Head of caudate nucleus (tissue), 42 donors: Measurements from ENCODE around the gene SFT2D3.

Source experiments
- DNase-seq, 42 donors: peaks; one replicate each; pipeline versions ENCODE4 v3.0.0 to v3.0.0-alpha.2; 2020 to 2021; ENCODE audit warnings: mixed read lengths in 7 of 42
- intact Hi-C: fragments of 100-400 bp; cut with DNase I; formaldehyde crosslinking; loops from one replicate; pipeline ENCODE4 v1.15.0; 2022

Gene SFT2D3

DNA sequence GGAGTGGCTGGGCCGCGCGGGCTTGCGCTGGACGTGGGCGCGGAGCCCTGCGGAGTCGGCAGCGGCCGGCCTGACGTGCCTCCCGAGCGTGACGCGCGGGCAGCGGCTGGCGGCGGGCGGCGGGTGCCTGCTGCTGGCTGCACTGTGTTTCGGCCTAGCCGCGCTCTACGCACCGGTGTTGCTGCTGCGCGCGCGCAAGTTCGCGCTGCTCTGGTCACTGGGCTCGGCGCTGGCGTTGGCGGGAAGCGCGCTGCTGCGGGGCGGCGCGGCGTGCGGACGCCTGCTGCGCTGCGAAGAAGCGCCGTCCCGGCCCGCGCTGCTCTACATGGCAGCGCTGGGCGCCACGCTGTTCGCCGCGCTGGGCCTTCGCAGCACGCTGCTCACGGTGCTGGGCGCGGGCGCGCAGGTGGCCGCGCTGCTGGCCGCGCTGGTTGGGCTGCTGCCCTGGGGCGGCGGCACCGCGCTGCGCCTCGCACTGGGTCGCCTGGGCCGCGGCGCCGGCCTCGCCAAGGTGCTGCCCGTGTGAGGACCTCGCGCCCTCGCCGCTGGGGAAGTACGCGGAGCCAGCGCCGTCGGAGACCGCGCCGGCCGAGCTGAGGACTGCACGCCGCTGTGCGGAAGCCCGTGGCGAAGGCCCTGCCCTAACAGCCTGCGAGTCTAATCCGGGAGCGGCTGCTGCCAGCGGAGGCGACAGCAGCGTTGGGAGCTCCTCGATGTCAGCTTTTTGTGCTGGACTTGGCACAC lies 526 bp downstream of the SFT2D3 start:
- intact Hi-C loops: loop anchor here (5.0 kb wide), 2 partner anchors 55 to 175 kb away; partner anchors contain the start of genes GPR17 and IWS1
- peak; percentile 7 to 83 (median 66) for DNase-seq

DNA sequence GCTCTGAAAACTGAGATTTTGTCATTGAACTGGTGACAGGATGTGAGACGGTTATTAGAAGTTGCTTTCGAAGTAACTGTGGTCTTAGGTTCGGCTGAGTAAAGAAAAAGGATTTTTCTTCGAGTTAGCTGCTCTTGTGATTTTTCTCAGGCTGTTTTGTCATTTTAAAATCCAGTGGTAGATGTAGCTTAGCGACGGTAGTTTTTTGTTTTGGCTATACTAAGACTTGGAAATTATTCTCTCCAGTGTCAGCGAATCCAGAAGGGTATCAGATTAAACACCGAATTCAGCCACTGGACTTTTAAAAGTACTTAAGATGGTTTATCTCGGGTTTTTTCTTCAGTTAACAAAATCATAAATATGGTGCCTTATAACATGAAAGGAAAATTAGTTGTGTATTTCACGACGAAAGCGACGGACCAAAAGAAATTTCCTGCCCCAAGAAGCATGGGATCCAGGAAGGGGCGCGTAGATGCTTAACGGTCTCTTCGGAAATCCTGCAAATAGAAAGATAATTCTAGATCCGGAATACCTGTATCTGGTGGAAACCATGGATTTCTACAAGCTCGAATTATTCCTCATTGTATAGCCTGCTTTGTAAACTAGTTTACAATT lies 1.2 kb downstream of the SFT2D3 start:
- intact Hi-C loops: loop anchor here (5.0 kb wide), 2 partner anchors 55 to 175 kb away; partner anchors contain the start of genes GPR17 and IWS1

DNA sequence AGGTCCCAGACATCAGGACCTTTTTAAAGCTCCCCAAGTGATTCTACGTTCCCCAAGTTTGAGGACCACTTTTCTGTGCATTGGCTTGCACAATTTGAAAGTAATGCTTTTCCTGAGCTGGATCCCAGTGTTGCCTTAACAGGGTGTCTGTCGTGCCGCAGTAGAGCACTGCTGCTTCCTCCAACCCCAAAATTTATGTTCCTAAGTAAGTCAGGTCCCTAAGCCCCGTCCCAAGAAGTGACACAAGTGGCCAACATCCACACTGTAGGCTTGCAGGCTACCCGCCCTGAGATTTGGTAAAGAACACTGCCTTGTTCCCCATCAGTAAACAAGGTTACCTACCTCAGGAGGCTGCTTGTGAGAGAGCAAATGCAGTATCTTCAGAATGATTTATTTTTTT lies 2.0 kb downstream of the SFT2D3 start:
- intact Hi-C loops: loop anchor here (5.0 kb wide), 2 partner anchors 56 to 176 kb away; partner anchors contain the start of genes GPR17 and IWS1
- DNase-seq: peak in 1 of 42 donors; percentile 19

More for the DNA sequence above, 1.2 kb downstream of the SFT2D3 start:
- no peak for DNase-seq

DNA sequence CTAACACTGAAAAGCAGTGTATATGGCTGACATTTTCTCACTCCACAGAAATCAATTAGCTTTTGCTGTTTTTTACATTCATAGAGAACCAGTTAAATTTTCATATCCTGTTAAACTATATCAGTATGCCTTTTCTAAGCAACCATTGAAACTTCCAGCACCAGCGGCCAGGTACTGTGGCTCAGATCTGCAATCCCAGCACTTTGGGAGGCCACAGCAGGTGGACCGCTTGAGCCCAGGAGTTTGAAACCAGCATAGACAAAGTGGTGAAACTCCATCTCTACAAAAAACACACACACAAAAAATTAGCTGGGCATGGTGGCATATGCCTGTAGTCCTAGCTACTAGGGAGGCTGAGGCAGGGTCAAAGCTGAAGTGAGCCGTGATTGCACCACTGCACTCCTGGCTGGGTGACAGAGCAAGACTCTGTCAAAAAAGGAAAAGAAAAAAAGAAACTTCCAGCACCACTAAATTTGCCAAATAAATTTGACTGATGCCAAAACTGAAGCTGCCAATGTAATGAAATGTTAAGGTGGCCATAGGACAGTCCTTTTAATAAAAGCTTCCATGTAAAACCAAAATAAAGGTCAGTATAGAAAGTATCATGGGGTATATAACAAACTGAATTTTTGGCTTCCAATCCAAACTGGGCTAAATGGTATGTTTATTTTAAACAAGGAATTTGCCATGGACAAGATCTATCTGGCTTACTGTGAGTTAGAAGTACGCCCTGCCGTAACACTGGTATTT lies 3.5 kb downstream of the SFT2D3 start:
- intact Hi-C loops: loop anchor here (5.0 kb wide), 2 partner anchors 58 to 178 kb away; partner anchors contain the start of genes GPR17 and IWS1

DNA sequence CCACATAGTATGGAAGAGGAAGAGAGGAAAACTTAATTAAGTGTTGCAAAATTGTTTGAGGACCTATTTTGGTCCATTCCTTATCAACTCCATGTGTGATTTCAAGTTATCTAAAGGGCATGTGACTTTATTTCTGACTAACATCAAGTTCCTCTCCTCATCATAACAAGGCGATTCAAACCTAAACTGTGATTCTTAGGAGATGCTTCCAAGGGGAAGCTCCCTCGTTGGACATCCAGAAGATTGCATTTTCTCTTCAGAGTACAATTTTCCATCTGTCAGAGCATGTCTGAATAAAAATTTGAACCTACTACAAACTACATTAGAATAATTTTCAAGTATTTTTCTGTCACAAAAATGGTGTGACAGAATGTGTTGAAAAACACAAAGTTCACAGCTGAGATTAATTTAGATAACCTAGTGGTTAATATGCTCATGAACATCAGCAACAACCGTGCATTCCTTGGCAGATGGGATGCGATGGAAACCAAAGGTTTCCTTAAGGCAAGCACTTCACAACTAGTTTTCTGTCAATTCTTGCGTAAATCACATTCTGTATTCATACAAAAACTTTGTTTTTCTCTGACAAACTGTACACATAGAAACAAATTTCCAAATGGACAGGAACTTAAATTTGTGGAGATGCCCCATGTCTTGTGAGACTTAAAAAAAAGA lies 4.2 kb downstream of the SFT2D3 start:
- intact Hi-C loops: no loop called here
- no peak for DNase-seq

More for the DNA sequence above, 3.5 kb downstream of the SFT2D3 start:
- no peak for DNase-seq

DNA sequence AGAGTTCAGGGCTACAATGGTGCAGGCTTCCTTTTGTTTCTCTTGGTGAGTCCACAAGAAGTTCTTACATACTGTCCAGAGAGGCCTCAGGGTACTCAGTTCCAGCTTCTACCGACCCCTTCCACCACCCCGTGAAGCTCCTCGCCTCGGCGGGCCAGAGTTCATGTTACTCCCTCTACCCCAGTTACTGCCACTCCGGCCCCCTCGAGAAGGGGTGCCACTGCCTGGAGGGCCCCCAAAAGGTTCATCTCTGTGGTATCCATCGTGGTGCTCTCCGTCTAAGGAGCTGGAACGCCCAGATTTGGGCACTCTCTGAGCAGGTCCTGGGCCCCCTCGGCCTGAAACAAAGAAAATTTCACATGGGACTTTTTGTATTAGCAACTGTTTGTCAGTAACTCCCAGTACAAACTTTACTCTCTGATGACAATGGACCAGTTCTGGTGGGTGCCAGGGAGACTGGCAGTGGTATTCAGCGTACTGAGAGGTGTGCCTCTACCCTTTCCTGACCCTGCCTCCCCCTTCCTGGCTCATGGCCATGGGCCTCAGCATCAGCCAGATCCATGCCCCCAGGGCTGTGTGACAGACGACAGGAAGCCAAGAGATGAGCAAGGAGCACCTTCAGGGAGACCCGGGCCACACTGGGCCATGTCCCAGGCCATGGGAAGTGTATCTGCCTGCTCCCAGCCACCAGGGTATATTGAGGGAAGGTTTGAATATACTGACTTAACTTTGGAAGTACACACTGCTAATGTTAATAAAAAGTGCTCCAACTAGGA lies 5.1 kb downstream of the SFT2D3 start:
- intact Hi-C loops: no loop called here
- no peak for DNase-seq

DNA sequence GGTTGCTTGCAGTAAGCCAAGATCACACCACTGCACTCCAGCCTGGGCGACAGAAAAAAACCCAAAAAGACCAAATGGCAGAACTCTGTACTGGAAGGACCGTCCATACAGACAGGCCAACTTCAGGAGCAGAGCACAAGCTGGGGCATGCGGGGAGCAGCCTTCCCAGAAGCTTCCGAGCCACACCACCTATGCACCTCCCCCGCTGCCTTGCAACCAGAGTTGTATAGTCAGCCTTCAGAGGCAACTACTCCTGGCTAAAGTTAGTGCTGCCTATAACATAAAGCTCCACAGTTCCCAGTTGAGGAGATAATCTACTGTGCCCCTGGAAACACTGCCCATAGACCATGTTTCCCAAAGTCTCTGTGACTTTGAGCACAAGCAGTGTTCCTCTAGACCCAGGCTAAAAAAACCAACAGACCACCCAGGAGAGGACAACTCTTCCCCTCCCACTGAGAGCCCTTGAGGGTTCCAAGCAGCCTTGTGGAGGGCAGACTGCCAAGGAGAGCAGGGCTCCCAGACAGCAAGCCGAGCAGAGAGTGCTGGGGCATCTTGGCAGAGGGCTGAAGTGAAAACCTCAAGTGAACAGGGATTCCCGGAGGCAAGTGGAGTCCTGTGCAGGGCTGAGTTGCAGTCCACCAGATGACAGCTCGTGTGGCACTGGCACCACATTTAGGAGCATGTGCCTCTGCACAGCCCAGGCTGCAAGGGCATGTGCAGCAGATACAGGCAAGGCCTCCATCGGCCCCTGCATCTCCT lies 6.8 kb downstream of the SFT2D3 start:
- peak in 16 of 42 donors; percentile 18 to 66 (median 37) for DNase-seq
- intact Hi-C loops: no loop called here

DNA sequence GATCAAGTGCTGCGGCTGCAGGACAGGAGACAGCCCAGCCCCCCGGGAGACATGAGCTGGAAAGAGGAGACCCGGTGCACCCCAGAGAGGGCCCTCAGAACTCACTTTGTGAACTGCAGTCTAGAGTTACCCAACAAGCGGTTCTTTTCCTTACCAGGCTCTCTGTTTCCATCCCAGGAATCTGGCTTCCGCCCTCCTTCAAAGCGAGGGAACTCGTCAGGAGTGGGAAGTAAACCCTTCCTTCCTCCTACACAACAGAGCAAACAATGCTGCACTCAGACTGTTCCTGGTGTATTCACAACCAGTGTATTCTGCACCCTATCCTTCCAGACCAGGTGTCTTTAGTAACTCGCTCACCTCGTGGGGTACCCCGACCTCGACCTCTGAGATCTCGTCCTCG lies 8.0 kb downstream of the SFT2D3 start:
- intact Hi-C loops: no loop called here
- peak in 14 of 42 donors; percentile 8 to 67 (median 34) for DNase-seq

DNA sequence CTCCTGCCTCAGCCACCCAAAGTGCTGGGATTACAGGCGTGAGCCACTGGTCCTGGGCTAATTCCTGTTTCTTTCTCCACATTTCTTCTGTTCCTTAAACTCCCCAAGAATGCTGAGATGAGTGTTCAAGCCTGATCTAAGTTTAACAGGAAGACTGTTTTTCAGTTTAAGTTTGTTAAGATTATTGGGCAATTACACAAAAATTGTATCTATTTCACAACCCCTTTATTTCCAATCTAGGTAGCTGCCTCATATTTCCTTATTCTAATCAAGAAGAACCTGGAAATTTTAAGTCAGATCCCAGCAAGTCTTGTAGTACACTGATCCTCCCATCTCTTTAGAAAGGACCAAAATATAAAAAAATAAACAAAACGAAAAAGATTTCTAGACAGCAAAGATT lies 11.7 kb downstream of the SFT2D3 start:
- intact Hi-C loops: no loop called here
- no peak for DNase-seq

DNA sequence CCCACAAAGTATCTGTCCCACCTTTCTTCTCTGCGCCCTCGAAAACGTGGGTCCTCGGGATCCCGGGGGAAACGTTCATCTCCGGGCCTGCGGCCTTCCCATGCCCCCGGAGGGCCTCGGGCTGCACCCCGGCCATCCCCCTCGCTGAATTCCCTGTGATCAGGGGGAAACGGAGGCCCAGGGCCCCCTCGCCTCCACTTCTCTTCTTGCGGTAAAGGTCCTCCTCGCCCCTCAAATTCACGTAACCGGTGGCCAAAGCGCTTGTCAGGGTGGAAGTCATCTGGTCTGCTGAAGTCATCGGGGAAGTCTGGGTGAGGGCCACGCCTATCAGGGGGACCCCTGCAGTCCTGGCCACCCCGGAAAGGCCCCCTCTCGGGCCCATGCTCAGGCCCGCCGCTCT lies 12.3 kb downstream of the SFT2D3 start:
- intact Hi-C loops: no loop called here
- no peak for DNase-seq

DNA sequence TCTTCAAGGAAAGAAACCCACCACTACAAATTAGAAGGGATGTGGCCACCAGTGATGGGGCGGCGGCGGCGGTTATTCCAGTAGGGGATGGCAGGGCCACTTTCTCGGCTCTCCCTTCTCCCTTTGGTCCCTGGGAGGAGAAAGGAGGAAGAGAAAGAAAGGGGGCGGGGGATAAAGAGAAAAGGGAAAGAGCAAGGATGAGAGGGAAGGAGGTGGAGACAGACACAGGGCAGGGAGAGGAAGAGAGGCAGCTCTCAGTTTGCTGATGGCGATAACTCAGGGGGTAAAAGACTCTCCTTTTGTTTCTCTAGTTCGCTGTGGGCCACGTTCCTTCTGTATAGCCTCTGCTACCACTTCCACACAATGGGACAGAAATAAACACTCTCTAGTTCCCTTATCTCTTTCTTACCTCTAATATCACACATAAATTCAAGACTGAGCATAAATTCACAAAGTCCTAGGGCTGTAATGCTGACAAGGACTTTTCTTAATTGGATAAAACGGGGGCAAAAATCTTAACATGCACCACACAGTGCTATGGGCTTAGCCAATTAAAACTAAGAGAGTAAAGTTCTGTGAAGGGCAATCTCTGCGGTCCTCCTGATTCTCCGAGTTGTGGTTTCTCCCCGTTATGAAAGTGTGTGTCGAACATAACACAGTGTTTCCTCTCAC lies 14.6 kb downstream of the SFT2D3 start:
- intact Hi-C loops: no loop called here
- DNase-seq: no peak

DNA sequence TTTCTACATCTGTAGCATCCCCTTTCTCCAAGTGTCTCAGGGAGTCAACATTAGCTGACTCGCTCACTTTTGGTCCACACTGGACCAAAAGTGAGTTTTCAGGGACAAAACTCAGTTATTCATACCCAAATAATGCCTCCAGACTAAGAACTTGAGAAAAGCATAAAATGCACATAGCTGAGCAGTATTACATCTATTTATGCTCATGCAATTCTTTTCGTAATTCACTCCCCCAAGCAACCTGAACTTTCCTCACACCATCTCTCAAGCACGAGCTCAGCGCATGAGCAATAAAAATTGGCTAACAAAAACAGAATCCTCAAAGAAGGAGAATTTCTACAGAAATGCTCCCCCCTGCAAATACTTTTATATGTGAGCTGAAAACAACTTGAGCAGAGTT lies 17.0 kb downstream of the SFT2D3 start:
- intact Hi-C loops: no loop called here

DNA sequence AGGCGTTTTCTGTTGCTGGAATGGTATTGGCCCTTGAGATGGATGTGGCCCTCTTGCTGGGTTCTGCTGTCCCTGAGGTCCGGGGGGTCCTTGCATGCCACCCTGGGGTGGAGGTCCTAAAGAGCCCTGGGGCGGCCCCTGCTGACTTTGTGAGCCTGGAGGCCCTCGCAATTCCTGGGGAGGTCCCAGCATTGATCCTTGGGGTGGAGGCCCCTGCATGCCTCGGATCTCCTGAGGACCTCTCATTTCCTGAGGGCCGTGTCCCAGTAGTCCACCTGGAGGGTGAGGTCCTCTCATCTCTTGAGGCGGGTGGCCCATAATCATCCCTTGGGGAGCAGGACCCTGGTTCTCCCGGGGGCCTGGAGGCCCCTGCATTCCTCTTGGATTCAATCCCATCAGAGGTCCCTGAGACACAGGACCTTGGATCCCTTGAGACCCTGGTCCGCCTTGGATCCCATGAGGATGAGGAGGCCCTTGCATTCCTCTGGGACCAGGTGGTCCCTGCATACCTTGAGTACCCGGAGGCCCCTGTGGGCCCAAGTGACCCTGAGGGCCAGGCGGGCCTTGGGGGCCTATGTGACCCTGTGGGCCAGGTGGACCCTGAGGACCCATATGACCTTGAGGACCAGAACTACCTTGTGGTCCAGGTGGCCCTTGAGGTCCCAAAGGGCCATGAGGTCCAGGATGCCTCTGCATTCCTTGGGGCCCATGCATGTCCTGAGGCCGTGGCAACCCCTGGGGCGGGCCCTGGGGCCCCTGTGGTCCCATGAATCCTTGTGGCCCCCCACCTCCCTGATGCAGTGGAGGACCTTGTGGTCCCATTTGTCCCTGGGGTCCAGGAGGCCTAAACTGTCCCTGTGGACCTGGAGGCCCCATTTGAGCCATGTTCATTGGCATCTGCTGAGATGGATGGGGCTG lies 18.3 kb downstream of the SFT2D3 start:
- intact Hi-C loops: no loop called here
- no peak for DNase-seq

More for the DNA sequence above, 17.0 kb downstream of the SFT2D3 start:
- no peak for DNase-seq

DNA sequence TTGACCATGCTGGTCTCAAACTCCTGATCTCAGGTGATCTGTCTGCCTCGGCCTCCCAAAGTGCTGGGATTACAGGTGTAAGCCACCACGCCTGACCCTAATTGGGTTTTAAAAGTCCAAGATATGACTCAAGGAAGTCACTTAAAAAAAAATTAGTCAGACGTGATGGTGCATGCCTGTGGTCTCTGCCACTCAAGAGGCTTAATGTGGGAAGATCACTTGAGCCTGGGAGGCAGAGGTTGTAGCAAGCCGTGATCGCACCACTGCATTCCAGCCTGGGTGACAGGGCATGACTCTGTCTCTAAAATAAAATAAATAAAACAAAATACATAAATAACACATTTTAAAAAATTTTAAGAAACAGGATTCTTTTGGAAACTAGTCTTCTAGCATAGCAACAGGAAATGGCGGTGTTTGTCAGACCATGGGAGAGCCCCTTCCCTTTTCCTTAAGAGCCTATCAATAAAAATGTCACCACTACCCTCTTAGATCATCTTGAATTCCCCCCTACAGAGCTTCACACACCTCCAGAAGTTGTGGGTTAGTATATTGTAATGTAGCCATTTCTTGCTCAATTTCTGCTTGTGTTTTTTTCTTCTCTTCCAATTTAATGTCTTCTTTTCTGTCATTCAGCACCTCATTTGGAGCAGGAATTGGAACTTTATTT lies 20.1 kb downstream of the SFT2D3 start:
- intact Hi-C loops: no loop called here
- no peak for DNase-seq

DNA sequence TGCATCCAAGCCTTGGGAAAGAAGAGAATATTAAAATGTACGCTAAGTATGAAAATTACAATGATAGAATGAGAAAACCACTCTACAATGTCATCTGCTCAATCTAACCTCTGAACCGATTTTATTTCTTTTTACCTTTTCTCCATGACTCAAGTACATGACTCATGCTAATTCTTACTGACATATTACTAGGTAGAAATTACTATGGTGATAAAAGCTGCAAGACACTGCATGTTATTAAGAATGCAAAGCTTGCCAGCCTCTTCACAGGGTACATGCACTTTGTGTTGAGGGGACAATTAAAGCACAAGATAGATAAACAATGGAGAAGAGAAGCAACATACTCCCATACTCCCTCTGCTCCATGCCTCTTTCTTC lies 20.7 kb downstream of the SFT2D3 start:
- DNase-seq: no peak
- intact Hi-C loops: no loop called here

DNA sequence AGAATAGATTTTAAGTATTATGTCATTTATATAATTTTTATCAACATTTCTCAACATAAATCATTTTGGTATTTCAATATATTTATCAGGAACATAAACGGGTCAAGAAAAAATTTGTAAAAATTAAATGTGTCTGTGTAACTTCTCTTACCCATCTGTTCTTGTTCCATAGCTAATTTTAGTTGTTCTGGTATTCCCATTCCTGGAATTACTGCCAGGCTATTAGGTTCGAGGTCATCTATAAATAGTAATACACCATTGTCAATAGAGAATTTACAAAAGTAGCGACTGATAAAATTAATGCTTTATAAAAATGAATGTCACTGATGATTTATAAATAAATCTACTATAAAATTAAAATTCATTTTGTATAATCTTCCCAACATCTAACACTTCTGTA lies 21.5 kb downstream of the SFT2D3 start:
- DNase-seq: no peak
- intact Hi-C loops: no loop called here
